ENCODE data around the gene RSRC1.
"Not testable (repeated sequence)": the region's sequence is repeated elsewhere in the genome, so short reads cannot be mapped to it uniquely, and the experiment has no call there.

The RSRC1 gene

GRCh38 chr3:158479051-158479450 lies 369.2 kb downstream of the RSRC1 start:
- no peak for DNase-seq

DNA sequence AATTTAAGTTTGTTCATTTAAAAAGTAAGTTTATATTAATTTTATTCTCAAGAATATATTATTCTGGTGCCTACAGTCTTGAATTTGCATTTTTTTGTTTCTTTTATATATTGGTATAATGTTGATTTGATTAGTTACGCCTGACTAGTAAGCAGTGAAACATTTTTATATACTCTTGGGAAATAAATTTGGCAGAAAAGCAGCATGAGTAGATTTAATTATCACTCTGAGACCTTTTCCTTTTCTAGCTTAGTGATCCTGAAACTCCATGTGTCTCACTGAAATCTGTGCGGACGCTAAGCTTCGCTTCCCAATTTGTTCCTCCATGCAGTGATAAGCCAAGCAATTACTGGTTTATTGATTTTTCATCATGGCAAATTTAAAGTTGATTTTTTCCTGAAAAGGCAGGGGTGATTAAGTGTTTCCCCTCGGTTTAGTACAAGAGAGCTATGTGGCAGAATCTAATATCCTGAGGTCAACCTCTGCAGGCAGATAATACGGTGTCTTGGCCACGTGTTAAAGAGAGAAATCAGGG lies 373.9 kb downstream of the RSRC1 start:
- DNase-seq = no peak

DNA sequence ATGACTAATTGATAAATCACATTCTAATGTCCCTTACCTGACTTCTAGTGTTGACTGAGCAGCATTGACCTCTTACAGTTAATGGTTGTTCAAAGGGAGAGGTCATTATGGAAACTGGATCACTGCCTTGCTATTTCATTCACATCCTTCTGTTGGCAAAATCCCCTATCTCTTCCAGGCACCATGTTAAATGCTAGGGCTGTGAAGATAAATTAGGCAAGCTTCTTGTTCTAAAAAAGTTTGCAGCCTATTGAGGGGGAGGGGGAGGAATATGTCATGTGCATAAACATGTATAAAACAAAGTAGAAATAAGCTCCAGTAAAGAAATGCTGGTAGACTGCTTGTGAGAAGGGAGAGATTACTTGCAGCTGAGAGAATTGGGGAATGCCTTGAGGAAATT lies 376.3 kb downstream of the RSRC1 start:
- DNase-seq = no peak

GRCh38 chr3:158488670-158489069 lies 378.8 kb downstream of the RSRC1 start:
- DNase-seq = no peak

DNA sequence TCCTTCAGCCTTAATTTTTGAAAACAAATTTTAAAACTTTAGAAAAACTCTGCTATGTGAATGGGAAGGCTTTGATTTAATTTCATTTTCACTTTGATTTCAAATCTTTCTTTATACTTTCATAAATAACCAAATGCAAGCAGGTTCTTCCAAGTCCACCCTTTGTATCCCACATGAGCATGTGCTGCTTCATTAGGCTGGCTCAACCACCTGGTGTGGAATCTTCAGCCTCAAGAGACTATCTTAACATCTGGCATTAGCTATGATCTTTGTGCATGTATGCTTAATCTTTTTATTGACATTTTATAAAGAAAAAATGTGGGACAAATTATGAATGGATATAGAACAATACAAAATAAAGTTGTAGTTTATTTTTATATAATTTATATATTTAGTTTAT lies 379.3 kb downstream of the RSRC1 start:
- no peak for DNase-seq

DNA sequence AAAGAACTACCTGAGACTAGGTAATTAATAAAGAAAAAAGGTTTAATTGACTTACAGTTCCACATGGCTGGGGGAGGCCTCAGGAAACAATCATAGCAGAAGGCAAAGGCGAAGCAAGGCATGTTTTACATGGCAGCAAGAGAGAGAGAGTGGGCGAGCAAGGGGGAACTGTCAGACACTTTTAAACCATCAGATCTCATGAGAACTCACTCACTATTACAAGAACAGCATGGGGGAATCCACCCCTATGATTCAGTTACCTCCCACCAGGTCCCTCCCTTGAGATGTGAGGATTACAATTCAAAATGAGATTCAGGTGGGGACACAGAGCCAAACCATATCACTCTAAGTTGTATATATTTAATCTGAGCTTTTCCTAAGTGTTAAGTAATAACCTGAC lies 382.1 kb downstream of the RSRC1 start:
- DNase-seq = no peak

- no peak for DNase-seq
These were observed 382.8 kb downstream of the RSRC1 start for GRCh38 chr3:158492685-158493084.

GRCh38 chr3:158493931-158494330 lies 384.0 kb downstream of the RSRC1 start:
- DNase-seq = no peak

DNA sequence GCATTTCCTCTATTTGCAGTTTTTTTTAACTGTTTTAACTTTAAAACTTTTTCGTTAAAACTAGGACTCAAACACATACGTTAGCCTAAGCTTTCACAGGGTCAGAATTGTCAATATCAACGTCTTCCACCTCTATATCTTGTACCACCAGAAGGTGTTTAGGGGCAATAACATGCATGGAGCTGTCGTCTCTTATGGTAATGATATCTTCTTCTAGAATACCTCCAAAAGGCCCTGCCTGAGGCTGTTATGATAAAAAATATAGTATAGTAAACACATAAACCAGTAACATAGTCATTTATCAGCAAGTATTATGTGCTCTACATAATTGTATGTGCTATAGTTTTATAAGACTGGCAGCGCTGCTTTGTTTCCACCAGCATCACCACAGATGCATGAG lies 384.8 kb downstream of the RSRC1 start:
- no peak for DNase-seq

DNA sequence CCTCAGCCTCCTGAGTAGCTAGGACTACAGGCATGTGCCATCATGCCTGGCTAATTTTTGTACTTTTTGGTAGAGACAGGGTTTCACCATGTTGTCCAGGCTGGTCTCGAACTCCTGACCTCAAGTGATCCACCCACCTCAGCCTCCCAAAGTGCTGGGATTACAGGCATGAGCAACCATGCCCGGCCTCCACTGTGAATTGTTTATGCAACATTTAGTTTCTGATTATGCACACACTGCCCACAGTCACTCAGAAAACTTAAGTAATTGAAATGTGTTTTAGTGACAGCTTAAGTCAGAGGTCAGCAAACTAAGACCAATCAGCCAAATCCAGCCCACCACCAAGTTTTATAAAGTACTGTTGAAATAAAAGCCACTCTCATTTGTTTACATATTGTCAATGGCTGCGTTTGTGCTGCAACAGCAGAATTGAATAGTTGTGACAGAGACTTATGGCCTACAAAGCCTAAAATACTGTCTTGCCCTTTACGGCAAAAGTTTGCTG lies 385.6 kb downstream of the RSRC1 start:
- not testable (repeated sequence) for DNase-seq

GRCh38 chr3:158505117-158505516 lies 395.2 kb downstream of the RSRC1 start:
- no peak for DNase-seq

DNA sequence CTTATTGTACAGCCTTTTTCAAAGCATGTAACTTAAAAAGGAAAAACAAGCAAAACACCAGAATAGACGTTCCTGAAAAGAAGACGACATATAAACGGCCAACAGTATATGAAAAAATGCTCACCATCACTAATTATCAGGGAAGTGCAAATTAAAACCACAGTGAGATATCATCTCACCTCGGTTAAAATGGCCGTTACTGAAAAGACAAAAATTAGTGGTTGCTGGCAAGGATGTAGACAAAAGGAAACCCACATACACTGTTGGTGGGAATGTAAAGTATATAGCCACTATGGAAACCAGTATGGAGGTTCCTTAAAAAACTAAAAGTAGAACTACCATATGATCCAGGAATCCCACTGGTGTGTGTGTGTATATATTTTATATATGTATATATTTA lies 396.6 kb downstream of the RSRC1 start:
- DNase-seq = no peak

GRCh38 chr3:158508481-158508880 lies 398.6 kb downstream of the RSRC1 start:
- no peak for DNase-seq

GRCh38 chr3:158509891-158510290 lies 400.0 kb downstream of the RSRC1 start:
- no peak for DNase-seq

GRCh38 chr3:158516729-158517128 lies 406.8 kb downstream of the RSRC1 start:
- DNase-seq = not testable (repeated sequence)

- no peak for DNase-seq
These were observed 409.9 kb downstream of the RSRC1 start for GRCh38 chr3:158519776-158520175.

DNA sequence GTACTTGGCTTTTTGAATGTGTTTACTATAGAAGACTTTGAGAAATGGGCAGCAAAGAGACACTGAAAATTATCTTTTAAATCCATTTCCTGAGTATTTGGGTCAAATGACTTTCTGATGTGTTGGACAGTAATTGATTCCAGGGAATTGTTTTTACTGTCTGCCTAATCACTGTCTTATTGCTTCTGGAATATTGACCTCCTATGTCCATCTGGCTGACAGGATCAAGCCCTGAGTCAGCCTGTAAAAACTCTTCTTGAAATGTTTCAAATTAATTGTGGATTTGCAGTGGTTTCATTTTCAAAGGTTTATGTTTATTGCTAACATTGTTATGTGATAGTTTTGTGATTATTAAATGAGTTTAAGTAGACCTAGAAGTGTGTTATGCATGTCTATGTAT lies 410.5 kb downstream of the RSRC1 start:
- DNase-seq = no peak

- DNase-seq = no peak
These were observed 412.6 kb downstream of the RSRC1 start for GRCh38 chr3:158522221-158523136.

- no peak for DNase-seq
These were observed 418.3 kb downstream of the RSRC1 start for GRCh38 chr3:158528076-158528674.

GRCh38 chr3:158531334-158531733 lies 421.4 kb downstream of the RSRC1 start:
- no peak for DNase-seq

DNA sequence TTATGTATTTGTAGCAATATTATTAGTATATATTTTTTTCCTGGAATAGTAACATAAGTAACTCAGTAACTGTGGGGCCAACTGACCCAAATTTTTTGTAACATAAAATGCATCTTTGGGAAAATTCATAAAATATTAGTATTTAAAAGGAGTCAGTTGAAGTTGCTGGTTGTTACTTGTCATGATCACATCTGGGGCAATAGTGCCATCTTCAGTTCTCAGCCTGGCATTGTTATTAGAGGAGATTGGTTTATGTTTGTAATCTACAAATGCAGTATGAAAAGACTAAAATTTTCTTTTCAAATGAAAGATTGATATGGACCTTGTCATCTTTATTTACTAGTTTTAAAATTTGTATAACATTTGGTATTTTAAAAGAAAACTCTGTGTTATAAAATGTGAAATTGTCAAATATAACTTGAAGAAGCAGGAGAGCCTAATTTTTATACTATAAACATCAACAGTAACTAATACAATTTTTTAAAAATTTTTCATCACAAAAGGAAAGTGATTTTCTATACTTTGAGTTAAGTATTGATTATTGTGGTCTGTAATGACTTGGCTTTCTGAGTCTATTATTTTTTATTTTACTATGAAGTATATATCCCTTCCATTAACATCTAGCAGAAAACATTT lies 422.3 kb downstream of the RSRC1 start:
- peak; percentile 4 for DNase-seq

DNA sequence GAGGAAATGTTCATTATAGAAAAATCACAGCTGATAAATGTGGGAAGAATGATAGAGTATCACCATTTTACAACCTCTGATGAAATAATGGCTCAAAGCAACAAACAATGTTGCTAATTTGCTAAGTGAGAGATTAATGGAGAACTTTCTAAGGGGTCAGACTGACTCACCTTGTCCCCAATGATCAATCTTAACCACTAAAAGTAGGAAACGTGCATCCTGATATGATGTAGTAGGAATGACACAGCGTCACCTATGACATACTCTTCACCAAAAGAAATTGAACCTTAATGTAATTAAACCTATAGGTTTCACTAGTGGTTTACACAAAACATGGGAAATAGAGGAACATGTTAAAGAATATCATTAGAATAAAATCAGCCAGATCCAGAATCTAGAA lies 426.0 kb downstream of the RSRC1 start:
- DNase-seq = no peak

DNA sequence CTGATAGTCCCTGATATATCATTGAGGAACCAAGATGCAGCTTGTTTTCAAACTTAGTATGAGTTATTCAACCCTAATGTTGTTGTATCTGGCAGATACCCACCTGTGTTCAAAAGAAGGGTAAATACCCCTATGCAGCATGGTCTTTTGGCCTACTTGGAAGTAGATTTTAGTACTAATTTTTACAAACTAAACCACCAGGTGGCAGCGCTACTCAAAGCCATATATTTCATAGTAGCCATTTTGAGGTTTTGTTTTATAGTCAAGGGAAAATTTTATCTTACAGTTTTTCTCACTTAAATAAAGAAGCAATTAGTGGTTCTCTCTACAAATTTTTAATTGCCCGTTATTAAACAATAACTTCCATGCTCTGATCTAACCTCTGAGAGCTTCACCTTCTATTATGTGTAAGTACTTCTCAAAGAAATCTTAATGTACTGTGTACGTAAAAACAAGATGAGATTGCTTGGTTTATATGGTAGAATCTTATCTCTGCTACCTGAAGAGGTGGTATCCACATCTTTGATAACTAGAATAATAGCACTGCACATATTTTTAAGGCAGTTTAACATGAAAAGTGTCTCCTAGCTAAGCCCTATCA lies 429.6 kb downstream of the RSRC1 start:
- DNase-seq = peak; percentile 2

Data from NCI-H1092 (cell line).